GM04504 (cell line): ENCODE measurements around the gene GRP.
A peak's percentile ranks its signal among the peaks of the same experiment; 100 is the strongest.

Experiments used
- DNase-seq: peaks from one replicate; pipeline ENCODE4 v3.0.0-alpha.2; 2012; ENCODE audit warnings: low read depth

GRP gene

DNA sequence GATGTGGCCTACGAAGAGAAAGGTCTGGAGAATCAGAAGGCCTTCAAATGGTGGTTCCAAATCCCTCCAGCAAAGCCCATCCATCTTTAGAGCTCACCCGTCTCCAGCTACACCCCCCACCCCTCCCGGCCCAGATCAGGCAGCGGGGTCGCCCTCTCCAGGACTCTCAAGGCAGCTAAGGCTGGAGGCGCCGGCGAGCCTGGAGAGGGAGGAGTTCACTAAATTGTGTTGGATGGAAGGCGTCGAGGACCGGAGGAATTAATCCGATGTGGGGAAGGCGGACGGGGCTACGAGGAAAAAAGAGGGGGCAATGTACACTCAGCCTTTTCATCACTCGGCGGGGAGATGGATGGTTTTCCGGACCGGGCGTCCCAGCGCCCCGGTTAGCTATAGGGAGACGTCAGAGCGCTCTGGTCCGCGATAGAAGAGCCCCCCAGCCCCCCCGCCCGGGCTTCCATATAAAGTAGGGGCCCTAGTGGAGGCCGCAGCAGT, at the start of gene GRP:
TSS of gene GRP (plus strand) at position 487 of the 492 bp plus-strand sequence. CDS start 108 bp downstream, outside the sequence.
- DNase-seq = no peak

DNA sequence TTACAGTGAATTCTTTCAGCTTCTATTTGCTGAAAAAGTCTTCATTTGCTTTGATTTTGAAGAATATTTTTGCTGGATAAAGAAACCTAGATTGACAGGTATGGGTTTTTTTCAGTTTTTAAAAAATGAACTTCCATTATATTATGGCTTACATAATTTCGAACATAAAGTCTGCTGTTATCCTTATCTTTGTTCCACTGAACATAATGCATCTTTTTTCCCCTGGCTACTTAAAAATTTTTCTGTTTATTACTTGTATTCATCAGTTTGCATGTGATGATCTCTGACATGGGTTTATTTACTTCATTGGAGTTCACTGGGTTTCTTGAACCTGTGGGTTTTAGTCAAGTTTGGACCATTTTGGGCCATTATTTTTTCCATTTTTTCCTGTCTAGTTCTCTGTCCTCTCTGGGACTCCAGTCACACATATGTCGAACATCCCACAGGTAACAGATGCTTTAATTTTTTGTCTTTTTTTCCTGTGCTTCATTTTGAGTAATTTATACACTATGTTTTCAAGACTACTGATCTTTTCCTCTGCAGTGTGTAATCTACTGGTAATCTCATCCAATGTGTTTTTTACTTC, 47.2 kb upstream of the GRP start:
- no peak for DNase-seq

DNA sequence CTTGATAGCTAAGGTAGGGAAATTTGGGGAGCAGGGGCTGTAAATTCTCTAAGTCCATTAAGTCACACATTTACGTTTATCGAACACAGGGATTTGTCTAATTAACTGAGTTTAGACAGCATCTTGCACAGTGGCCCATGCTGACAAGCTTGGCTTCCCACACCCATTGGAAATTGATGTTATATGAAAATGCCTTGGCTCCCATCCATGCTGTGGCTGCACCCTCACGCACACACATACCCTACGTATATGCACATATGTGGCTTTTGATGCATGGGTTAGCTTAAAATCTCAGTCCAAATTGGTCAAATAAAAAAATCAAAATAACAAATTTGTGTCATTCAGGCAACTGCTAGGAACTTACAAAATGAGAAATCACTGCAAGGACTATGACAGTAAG, 42.5 kb upstream of the GRP start:
- DNase-seq = no peak

DNA sequence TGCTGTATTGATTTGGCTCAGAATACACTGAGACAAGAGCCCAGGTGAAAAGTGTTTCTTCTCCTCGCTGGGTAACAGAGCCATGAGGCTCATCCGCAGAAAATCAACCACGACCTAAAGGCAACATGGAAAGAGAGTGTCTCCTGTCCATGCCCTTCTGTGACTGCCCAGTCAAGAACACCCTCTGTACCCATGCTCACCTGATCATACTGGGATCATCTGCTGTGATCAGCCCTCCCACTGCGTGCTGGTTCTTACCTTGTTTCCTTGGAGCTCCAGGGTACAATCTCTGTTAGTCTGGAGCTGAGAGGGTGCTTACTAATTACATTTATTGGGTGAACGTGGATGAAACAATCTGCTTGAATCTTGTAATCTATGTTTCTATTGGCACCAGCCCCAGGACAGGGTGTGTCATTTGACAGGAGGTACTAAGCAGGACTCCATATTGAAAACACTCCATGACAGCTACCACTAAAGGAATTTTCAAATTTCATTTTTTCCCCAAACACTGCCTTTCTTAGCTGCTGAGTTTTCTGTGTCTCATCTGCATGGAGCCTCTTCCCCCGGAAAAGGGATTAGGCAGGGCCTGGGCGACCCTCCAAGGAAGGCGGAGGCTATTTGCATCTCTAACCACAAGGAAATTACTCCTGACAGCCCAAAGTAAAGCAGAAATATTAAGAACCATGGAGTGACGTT, 39.7 kb upstream of the GRP start:
- DNase-seq = peak; percentile 51

DNA sequence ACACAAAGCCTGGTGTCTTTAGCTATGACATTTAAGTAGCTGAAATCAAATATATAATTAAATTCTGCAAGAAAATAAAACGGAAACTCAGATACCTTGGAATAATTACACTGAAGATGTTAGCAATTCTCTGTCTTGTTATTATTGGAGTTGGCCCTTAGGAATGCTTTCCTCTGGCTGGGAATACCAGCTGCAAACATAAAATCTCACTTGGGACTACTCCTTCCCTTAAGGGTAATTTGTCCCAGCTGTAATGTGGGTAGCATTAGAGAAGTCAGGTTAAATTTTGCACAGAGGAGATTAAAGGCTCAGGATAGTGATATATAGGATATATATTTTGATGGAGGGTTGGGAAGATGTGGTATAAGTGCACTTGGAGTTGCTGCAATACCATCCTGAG, 37.3 kb upstream of the GRP start:
- peak; percentile 9 for DNase-seq

DNA sequence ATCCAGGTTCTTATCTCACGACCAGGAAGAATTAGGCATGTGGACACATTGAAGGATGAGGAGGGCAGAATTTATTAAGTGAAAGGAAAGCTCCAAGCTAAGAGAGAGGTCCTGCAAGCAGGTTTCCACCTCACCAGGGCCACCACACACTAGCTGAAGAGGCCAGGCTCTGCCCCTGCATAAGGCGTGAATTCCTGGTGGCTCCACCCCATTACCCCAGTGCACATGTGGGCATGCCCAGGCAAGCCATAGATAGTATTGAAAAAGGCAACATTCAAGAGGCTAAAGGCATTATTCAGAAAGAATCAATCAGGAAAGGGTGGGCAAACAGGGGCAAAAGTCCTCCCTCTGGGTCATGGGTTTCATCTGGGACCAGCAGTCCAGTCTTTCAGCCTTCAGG, 30.9 kb upstream of the GRP start:
- no peak for DNase-seq

DNA sequence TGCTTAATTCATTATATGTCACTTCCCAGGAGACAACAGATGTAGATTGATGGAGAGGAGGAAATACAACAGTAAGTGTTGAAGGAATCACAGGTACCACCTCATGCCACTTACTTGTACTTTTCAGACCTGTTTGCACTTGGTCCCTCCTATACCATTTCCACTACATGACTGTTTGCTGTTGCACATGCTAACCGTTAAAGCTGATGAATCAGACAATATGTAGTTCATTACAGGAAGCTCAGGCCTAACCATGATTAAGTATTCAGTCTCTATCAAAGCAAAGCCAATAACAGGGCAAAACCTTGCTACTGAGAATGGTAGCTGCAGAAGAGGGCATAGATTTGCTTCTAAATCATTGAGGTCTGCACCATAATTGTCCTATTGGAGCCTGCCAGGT, 30.2 kb upstream of the GRP start:
- DNase-seq = peak; percentile 13

DNA sequence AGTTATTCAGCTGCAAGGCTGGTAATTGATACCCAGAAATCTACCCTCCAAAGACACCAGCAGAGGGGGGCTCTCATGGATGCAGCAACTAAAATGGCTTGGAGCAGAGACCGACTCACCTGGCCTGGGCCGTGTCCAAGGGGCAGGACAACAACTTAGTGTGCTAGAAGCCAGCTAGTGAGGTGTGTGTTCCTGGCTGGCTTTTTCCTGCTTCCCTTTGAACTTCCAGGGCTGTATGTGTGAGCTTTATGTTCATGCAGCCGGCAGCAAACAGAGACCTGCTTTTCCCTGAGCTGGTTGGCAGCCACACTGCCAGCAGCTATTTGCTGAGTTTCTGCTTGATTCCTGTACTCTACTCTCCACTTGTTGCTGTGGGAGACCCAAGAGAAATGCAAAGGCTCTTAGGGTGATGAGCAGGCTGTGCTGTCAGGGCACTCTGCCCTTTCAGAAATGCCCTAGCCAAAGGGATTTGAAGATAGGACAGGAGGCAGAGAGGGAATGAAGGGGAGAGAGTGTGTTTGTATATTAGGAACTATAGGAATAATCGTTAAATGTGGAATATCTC, 23.7 kb upstream of the GRP start:
- no peak for DNase-seq

DNA sequence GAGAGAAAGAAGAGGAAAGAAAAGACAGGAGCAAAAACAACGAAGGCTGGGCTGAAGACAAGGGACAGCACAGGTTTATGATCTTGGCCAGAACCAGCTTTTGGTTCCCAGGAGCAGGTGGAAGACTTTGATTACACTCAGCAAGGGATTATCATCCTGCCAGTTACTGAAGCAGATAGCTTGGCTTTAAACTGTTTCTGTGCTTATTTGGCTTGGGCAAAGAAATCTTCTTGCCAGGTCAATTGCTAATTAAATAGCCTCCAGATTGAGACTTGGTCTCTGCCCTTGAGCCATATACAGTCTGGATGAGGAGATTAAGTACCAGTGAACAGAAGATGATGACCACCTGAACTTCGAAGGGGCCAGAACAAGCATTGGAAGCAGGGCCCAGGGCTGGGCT, 22.3 kb upstream of the GRP start:
- DNase-seq = no peak

DNA sequence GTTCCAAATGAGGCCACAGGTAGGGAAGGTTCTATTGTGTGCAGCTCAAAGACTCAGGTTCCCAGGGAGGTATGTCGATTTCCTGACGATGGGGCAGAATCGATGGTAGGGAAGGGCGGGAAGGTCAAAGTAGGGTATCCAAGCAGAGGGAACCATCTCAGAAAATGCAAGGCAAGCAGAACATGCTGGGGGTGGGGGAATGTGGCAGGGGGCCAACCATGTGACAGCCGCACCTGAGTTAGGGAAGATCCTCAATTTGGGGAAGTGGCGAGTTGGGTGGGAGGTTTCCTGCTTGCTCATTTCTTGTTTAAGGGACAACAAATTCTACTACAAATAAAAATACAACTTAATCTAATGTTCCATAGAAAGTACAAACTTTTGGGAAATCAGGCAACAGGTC, 21.7 kb upstream of the GRP start:
- no peak for DNase-seq

DNA sequence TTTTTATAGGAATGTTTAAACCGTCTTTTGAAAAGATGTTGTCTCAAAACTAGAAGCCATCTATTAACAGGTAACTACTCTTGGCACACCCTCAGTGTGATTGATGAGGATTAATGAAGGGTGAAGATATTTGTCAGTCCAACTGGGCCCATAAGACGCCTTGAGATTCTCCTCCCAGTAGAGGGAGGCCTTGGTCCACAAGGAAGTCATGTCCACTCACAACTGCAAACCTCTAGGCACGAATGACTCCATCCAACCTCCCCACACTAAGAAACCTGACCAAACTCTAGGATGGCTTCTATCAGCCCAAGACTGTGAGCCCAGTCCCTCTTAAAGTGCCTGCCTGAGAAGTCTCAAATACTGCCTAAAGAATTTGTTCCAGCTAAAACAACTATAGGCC, 19.2 kb upstream of the GRP start:
- no peak for DNase-seq

DNA sequence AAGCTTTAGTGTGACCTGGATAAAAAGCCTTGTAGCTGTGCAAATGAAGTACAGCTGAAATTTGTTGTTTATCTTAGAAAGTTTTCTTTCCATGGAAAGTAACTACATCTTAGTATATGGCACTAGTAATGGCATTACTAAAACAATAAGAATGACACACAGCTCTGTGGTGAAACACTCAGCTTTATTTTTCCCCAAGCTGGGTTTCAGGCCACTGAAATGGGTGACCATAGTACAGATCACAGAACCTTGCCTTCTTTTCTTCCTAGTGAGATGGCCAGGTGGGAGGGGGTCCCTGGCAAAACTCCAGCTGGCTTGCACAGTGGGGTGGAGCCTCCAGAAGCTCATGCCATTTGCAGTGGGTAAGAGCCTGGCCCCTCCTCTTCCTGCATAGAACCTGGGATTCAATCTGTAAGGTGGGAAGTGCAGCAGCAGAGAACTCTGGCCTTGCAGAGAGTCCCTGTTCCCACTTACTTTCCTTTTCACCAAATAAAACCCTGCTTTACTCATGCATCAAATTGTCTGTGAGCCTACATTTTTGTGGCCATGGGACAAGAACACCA, 17.6 kb upstream of the GRP start:
- DNase-seq = no peak

DNA sequence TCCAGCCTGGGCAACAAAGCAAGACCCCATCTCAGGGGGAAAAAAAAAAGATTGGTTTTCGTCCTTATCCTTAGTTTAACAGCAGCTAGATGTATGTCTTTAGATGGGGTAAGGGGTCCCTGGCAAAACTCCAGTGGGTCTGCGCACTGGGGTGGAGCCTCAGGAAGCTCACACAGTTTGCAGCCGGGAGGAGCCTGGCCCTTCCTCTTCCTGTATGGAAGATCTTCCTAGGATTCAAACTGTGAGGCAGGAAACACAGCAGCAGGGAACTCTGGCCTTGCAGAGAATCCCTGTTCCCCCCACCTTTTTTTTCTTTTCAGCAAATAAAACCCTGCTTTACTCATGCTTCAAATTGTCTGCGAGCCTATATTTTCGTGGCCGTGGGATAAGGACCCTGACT, 12.5 kb upstream of the GRP start:
- no peak for DNase-seq

DNA sequence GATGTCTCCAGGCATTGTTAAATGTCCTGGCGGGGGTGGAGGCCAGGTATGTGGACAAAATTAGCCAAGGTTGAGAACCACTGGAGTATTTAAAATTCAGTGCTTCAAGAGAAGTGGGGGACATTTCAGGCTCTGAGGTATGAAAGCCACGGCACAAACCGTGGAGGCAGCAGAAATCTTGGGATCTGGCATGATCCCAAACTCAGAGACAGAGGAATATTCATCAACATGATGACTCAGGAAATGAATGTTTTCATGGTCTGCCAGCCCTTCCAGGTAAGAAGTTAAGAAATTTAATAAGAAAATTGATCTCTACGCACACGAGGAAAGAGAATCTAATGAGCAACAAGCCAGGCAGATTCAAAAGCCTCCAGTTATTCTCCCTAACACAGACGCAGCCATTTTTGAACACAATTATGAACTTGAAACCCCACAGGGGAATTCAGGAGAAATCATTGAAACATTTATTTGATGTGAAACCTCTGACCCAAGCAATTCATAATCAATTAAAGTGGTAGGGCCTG, 11.3 kb upstream of the GRP start:
- DNase-seq = no peak

DNA sequence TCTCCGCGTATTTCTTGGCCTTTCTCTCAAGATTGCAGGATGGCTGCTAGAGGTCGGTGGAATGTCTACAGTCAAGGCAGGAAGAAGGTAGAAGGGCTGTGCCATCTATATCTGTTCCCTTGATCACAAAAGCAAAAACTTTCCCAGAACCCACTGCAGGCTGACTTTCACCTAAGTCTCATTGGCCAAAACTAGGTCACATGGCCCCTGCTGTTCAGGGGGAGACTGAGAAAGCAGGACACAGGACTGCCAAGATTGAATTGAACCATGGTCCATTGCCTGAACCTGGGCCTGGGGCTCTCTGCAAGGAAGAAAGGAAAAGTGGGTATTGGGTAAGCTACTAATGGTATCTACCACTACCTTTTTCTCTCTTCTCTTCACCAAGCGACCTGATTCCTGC, 9.7 kb upstream of the GRP start:
- no peak for DNase-seq

DNA sequence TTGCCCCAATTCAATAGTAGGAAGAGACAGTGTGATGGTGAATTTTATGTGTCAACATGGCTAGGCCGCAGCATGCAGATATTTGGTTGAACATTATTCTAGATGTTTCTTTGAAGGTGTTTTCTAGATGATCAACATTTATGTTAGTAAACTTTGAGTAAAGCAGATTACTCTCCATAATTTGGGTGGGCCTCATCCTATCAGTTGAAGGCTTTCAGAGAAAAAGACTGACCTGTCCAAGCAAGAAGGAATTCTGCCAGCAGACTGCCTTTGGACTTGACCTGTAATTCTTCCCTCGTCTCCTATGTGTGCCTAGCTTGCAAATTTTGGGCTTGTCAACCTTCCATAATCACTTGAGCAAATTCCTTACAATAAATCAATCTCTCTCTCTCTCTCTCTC, 8.3 kb upstream of the GRP start:
- no peak for DNase-seq

DNA sequence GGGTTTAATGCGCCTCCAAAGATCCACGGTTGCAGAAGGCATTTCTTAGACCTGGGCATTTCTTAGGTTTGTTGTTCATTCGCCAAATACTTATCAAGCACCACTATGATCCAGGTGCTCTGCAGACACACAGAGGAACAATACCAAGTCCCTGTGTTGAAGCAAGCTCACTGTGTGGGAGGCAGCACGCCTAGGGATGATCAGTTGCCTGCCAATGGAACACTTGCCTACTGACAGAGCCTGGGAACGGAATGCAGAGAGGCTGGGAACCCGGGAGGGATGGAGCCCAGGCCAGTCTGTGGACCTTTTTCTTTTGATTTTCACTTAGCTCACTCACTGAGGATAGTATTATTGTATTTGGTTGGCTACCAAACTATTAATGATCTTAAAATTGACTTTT, 1.9 kb upstream of the GRP start:
- no peak for DNase-seq

DNA sequence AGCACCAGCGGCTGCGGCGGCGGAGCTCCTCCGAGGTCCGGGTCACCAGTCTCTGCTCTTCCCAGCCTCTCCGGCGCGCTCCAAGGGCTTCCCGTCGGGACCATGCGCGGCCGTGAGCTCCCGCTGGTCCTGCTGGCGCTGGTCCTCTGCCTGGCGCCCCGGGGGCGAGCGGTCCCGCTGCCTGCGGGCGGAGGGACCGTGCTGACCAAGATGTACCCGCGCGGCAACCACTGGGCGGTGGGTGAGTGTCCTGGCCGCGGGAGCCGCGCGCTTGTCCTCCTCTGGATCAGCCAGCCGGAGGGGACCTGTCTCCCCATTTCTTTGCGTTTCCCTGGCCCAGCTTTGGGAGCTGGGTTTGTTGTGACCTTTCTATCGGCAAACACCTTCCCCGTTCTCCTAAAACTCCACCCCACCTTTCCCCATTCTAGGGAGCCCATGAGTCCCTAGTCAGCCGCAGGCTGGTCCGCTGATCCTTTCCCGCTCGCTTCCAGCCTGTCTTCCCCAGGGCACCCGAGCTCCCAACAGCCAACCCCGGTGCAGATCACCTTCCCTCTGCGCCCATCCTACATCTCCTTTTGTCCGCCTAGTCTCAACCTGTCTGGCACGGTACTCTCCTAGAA, 316 bp downstream of the GRP start:
- DNase-seq = no peak

DNA sequence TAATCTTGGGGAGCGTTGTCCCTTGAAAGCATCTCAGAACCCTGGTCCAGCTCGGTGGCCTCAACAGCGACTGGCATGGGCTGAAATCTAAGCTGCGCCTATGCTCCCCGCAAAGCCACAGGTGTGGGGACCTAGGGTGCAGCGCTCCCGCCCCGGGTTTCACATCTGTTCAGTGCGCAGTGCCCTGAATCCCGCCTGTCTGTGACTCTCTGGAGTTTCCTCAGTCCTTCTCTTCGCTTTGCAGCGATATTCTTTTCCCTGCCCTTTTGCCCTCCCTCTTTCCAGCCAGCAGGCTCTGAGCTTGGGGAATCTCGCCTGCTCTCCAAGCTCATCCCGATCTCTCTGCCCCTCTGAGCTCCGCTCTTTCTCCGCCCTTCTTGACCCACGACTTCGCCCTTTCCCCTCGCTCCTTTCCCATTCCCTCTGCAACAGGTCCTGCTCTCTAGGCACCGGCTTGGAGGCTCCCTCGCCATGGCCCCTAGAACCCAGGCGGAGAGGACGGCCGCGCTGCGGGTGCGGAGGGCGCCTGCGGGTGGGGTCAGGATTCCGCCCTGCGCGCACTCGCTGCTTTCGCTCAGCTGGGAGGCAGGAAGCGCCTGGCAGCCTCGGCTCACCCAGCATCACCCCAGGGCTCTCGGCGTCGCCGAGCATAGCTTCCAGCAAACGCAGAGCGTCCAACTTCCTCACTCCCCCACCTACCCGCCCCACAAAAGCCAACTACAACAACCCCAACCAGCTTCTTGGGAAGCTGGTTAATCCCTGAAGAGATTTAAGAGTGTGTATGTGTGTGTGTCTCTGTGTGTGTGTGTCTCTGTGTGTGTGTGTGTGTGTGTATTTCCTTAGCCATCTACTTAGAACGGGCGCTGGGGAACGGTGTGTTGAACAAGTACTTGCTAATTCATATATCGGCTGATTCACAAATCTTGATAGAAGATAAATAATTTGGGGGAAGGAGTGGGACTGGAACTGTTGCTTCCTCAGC, 1.1 kb downstream of the GRP start:
- DNase-seq = no peak

DNA sequence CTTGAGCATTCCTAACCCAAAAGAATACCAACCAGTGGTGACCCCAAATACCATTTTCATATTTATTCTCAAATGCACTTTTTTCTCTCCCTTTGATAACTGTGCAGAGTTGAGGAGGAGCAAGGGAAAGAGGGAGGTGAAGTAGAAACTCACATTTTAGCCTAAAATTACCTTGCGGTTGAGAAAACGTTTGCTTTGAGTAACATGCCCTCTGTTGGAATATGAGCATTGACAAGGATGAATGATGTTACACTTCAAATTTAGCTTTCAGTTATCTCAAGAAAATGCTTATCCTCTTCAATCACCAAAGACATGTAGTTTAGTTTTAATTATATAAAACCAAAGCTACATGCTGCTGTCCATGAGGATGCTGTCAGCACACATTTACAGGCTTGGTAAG, 2.4 kb downstream of the GRP start:
- DNase-seq = no peak

DNA sequence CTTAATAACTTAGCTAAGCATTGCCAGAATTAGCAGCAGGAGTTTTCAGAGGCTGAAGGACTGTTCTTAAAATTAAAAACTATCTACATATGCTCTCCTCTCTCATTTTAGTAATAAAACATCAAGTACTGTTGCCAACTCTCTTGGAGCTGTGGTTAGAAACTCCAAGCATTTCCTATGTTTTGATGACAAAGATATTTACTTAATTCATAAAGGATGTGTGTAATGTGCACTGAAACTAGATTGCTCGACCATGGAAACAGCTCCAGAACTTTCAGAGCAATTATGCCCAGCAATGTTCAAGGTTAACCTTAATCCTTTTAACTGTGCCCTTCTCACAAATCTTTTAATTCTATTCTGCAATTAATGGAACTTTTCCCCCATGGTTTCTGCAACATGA, 8.4 kb downstream of the GRP start:
- peak; percentile 64 for DNase-seq
